ENCODE data around the gene BICD1. TPM values are rescaled to one million over a fixed set of nuclear protein-coding genes. Genes with fewer than 3 reads are reported as not detected.

BICD1 gene
- total RNA-seq, 2 experiments from 2014 or later, result 14.4 to 16.4 TPM

DNA sequence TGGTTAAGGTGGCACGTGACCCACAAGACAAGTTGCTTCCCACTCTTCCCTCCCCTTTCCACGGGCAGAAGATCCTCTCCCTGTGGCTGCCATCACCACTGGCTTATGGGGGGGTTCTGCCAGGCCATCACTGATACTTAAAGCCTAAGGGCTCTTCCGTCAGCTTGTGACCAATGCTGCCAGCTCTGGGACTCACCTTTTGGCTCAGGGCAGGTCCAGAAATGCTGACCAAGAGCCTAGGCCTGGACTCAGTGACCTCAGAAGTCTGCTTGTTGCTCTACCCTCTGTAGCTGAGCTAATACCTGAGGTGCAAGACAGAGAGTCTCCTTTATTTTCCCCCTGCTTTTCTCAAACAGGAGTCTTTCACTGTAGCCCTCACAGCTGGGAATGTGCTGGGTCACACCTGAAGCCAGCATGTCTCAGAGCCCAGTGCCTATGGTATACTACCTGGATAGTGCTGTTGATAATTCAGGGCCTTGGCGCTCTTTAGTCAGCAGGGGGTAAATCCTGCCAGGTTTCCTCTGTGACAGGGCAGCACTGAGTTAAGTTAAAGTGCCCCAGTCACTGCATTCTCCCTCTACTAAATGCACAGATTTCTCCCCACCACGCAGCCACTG, 312.4 kb downstream of the BICD1 start:
- Mint-ChIP-seq H3K27me3 (ENCODE audit: low read depth) (peaks cover 2% of the 10 kb centered on the region), H3K4me3 (no peak overlapping the region), H3K9me3 (no peaks in the 10 kb centered on the region), H3K36me3 (ENCODE audit: low read depth) (no peaks in the 10 kb centered on the region), H3K4me1 (ENCODE audit: low read depth) (no peaks in the 10 kb centered on the region), H3K27ac (no peak overlapping the region)
- CTCF ChIA-PET, result no interaction called here
- no peak for DNase-seq
- intact Hi-C loops (cut with micrococcal nuclease), result no loop called here

DNA sequence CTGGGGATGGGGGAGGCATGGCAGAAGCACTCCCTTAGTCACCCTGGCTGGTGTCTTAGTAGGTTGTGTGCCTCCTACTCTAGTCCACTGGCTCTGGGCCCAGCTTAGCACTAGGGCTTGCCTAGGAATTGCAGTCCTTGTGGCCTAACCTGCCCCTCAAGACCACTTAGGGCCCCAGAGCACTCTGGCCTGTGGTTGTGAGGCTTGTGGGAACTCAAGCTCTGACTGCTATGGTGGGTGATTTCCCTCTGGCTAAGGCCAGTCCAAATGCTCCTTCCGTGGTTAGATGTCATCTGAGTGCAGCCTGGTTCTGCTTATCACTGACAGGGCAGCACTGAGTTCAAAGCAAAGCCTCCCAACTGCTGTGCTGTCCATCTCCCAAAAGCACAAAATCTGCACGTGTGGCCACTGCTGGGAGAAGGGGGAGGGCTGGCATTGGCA, 312.9 kb downstream of the BICD1 start:
- Mint-ChIP-seq H3K36me3 (ENCODE audit: low read depth) (no peaks in the 10 kb centered on the region), H3K9me3 (peaks cover 3% of the 10 kb centered on the region), H3K27ac (no peak overlapping the region), H3K4me3 (no peak overlapping the region), H3K4me1 (ENCODE audit: low read depth) (no peaks in the 10 kb centered on the region), H3K27me3 (ENCODE audit: low read depth) (peaks cover 2% of the 10 kb centered on the region)
- DNase-seq, result no peak
- CTCF ChIA-PET, result no interaction called here
- intact Hi-C loops (cut with micrococcal nuclease), result no loop called here

DNA sequence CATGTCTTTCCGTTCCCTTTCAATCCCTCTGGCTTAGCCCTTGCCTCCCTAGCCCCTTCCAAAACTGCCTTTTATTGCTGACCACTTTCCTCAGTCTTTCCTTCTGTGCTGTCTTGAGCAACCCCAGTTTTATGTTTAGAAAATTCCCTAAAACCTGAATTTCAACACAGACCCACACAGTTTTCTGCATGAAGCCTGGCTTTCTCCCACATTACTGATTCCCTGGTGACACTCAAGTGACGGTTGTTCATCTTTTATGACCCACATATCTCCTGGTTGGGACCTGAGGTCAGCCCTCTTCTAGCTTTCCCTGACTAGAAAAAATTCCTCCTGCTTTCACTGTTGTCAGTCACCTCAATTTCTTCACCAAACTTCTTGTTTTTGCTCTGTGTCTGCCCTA, 313.7 kb downstream of the BICD1 start:
- H3K27me3 Mint-ChIP-seq (ENCODE audit: low read depth), result peaks cover 2% of the 10 kb centered on the region
- no peak for DNase-seq
- no peaks in the 10 kb centered on the region for H3K4me1 Mint-ChIP-seq (ENCODE audit: low read depth)
- peaks cover 3% of the 10 kb centered on the region for H3K9me3 Mint-ChIP-seq
- intact Hi-C loops (cut with micrococcal nuclease), result no loop called here
- no peaks in the 10 kb centered on the region for H3K36me3 Mint-ChIP-seq (ENCODE audit: low read depth)
- no peak overlapping the region for H3K4me3 Mint-ChIP-seq
- no peak overlapping the region for H3K27ac Mint-ChIP-seq
- CTCF ChIA-PET, result no interaction called here

DNA sequence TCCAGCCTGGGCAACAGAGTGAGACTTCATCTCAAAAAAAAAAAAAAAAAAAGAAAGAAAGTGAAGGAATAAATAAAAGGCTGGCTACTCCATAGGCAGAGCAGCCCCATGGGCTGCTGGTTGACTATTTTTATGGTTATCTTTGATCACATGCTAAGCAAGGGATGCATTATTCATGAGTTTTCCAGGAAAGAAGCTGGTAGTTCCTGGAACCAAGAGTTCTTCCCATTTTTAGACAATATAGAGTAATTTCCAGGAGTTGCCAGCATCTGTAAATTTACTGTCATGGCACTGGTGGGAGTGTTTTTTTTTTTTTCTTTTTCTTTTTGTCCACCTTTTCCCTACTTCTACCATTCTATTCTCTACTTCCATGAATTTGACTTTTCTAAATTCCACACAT, 316.9 kb downstream of the BICD1 start:
- CTCF ChIA-PET, result no interaction called here
- intact Hi-C loops (cut with micrococcal nuclease), result no loop called here
- H3K9me3 Mint-ChIP-seq, result peaks cover 10% of the 10 kb centered on the region
- no peak for DNase-seq
- no peak overlapping the region for H3K4me3 Mint-ChIP-seq
- no peaks in the 10 kb centered on the region for H3K4me1 Mint-ChIP-seq (ENCODE audit: low read depth)
- H3K27me3 Mint-ChIP-seq (ENCODE audit: low read depth), result peaks cover 5% of the 10 kb centered on the region
- no peaks in the 10 kb centered on the region for H3K36me3 Mint-ChIP-seq (ENCODE audit: low read depth)
- no peak overlapping the region for H3K27ac Mint-ChIP-seq

DNA sequence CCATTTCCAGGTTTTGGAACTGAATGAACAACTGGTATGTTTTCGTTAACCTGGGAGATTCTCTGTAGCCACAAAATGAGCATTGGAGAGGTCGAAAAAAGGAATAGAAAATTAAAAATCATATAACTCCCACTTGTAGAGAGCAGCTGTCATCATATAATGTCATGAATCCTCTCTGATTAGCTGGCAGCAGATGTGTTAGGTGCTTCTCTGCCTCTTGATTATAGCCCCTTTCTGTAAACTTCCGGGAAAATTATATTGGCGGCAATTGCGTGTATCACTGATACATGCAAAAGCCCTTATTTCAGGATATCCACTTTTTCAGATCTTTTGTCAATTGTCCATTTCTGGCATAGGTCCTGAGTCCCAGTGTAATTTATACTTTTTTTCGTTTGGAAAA, 324.4 kb downstream of the BICD1 start:
- H3K27ac Mint-ChIP-seq, result no peak overlapping the region
- H3K4me3 Mint-ChIP-seq, result no peak overlapping the region
- intact Hi-C loops (cut with micrococcal nuclease), result no loop called here

More for the DNA sequence above, 324.4 kb downstream of the BICD1 start:
- CTCF ChIA-PET, result no interaction called here
- Mint-ChIP-seq H3K27me3 (ENCODE audit: low read depth) (peaks cover 8% of the 10 kb centered on the region), H3K36me3 (ENCODE audit: low read depth) (no peaks in the 10 kb centered on the region), H3K4me1 (ENCODE audit: low read depth) (no peaks in the 10 kb centered on the region), H3K9me3 (peaks cover 10% of the 10 kb centered on the region)
- no peak for DNase-seq

Other genes with a start within 250 kb of the BICD1 start
- 10 to 100 TPM; 65.6 to 73.5 TPM for gene RESF1, start 147.4 kb upstream of the BICD1 start, total RNA-seq

Data from activated naive CD4-positive, alpha-beta T cell treated with anti-CD3 and anti-CD28 coated beads for 36 hours (primary cell).